ENCODE data around the gene PCDHB11.
"Not testable (repeated sequence)": the region's sequence is repeated elsewhere in the genome, so short reads cannot be mapped to it uniquely, and the experiment has no call there.

GRCh38 chr5:141189131-141189530 is 10.3 kb upstream of the PCDHB11 start:
- TF ChIP-seq POLR2A, CTCF (IDR thresholded peaks at IDR 0.05): not testable (repeated sequence)
